Activated naive CD4-positive, alpha-beta T cell treated with anti-CD3 and anti-CD28 coated beads, Interleukin-2, amount 50 U/mL, for 72 hours (primary cell): Measurements from ENCODE around the gene USP47. TPM values are rescaled to one million over a fixed set of nuclear protein-coding genes. Genes with fewer than 3 reads are reported as not detected.

Experiments
- ATAC-seq, 2 donors: fragments of 150-1000 bp; cut with Tn5 transposase; 2 replicates each; pipeline ENCODE4 v1.10.0; 2021; ENCODE audit warnings: mild to moderate bottlenecking in 2 of 2, moderate library complexity in 2 of 2
- DNase-seq, 2 donors: peaks; one replicate each; pipeline ENCODE4 v3.0.0; 2021 to 2022; ENCODE audit warnings: low spot score in 2 of 2
- H3K27ac Mint-ChIP-seq, 2 donors: one replicate each; pipeline ENCODE4 v1.8.0; 2022; ENCODE audit warnings: mild to moderate bottlenecking in 2 of 2, mixed read lengths in 2 of 2
- H3K36me3 Mint-ChIP-seq, 2 donors: one replicate each; pipeline ENCODE4 v1.8.0; 2022; ENCODE audit warnings: mixed read lengths in 2 of 2
- H3K9me3 Mint-ChIP-seq, 2 donors: one replicate each; pipeline ENCODE4 v1.8.0; 2022; ENCODE audit warnings: mixed read lengths in 2 of 2
- total RNA-seq, 2 donors: library from RNA; stranded (reverse); gene quantifications; one replicate each; pipeline ENCODE4 v1.2.3, GENCODE V29; 2022

The USP47 gene
- total RNA-seq, 2 donors from 2014 or later, result 39.7 to 51.4 TPM

- Mint-ChIP-seq H3K27ac (no peak overlapping the region), H3K36me3 (no peaks in the 10 kb centered on the region), H3K9me3 (no peaks in the 10 kb centered on the region)
- ATAC-seq (no peak), DNase-seq (no peak)
Measured at GRCh38 chr11:11847082-11847481, 5.3 kb downstream of the USP47 start.

GRCh38 chr11:11848891-11849746 lies 7.3 kb downstream of the USP47 start:
- peak overlapping the region in 1 of 2 donors; percentile 31 for H3K27ac Mint-ChIP-seq
- no peaks in the 10 kb centered on the region for H3K36me3 Mint-ChIP-seq
- DNase-seq (peak in 1 of 2 donors; percentile 63), ATAC-seq (peak; percentile 65 to 81)
- no peaks in the 10 kb centered on the region for H3K9me3 Mint-ChIP-seq

GRCh38 chr11:11850668-11851067 lies 8.9 kb downstream of the USP47 start:
- H3K27ac Mint-ChIP-seq, result no peak overlapping the region
- no peaks in the 10 kb centered on the region for H3K9me3 Mint-ChIP-seq

GRCh38 chr11:11856638-11857037 lies 14.9 kb downstream of the USP47 start:
- H3K36me3 Mint-ChIP-seq, result peaks cover 0 to 6% of the 10 kb centered on the region in 2 donors
- ATAC-seq (peak; percentile 90 to 94), DNase-seq (no peak)
- H3K9me3 Mint-ChIP-seq, result no peaks in the 10 kb centered on the region
- H3K27ac Mint-ChIP-seq, result no peak overlapping the region

More at GRCh38 chr11:11850668-11851067, 8.9 kb downstream of the USP47 start:
- ATAC-seq (no peak), DNase-seq (no peak)
- H3K36me3 Mint-ChIP-seq, result no peaks in the 10 kb centered on the region

- peaks cover 0 to 6% of the 10 kb centered on the region in 2 donors for H3K36me3 Mint-ChIP-seq
- ATAC-seq, result peak in 1 of 2 donors; percentile 32
- no peaks in the 10 kb centered on the region for H3K9me3 Mint-ChIP-seq
- no peak overlapping the region for H3K27ac Mint-ChIP-seq
- no peak for DNase-seq
Measured at GRCh38 chr11:11857769-11858168, 16.0 kb downstream of the USP47 start.

GRCh38 chr11:11858676-11859075 lies 16.9 kb downstream of the USP47 start:
- H3K9me3 Mint-ChIP-seq, result no peaks in the 10 kb centered on the region
- DNase-seq (no peak), ATAC-seq (no peak)
- H3K36me3 Mint-ChIP-seq, result peaks cover 0 to 6% of the 10 kb centered on the region in 2 donors
- no peak overlapping the region for H3K27ac Mint-ChIP-seq

- Mint-ChIP-seq H3K27ac (no peak overlapping the region), H3K9me3 (no peaks in the 10 kb centered on the region), H3K36me3 (peaks cover 0 to 6% of the 10 kb centered on the region in 2 donors)
- ATAC-seq (no peak), DNase-seq (no peak)
Measured at GRCh38 chr11:11860103-11860979, 18.6 kb downstream of the USP47 start.

GRCh38 chr11:11862999-11863398 lies 21.2 kb downstream of the USP47 start:
- DNase-seq (no peak), ATAC-seq (no peak)
- Mint-ChIP-seq H3K9me3 (peaks cover 0 to 9% of the 10 kb centered on the region in 2 donors), H3K27ac (no peak overlapping the region), H3K36me3 (peaks cover 0 to 25% of the 10 kb centered on the region in 2 donors)

GRCh38 chr11:11864332-11864731 lies 22.6 kb downstream of the USP47 start:
- ATAC-seq, result peak; percentile 13 to 24
- H3K36me3 Mint-ChIP-seq, result peaks cover 0 to 19% of the 10 kb centered on the region in 2 donors
- peaks cover 0 to 9% of the 10 kb centered on the region in 2 donors for H3K9me3 Mint-ChIP-seq
- peak overlapping the region in 1 of 2 donors; percentile 18 for H3K27ac Mint-ChIP-seq
- DNase-seq, result no peak

- DNase-seq (no peak), ATAC-seq (no peak)
- Mint-ChIP-seq H3K36me3 (peaks cover 0 to 19% of the 10 kb centered on the region in 2 donors), H3K27ac (peak overlapping the region in 1 of 2 donors; percentile 18), H3K9me3 (peaks cover 0 to 9% of the 10 kb centered on the region in 2 donors)
Measured at GRCh38 chr11:11864803-11865202, 23.0 kb downstream of the USP47 start.

- DNase-seq, result no peak
- ATAC-seq, result no peak
- H3K36me3 Mint-ChIP-seq, result peaks cover 0 to 19% of the 10 kb centered on the region in 2 donors
- peak overlapping the region in 1 of 2 donors; percentile 18 for H3K27ac Mint-ChIP-seq
- peaks cover 0 to 9% of the 10 kb centered on the region in 2 donors for H3K9me3 Mint-ChIP-seq
Measured at GRCh38 chr11:11865449-11865848, 23.7 kb downstream of the USP47 start.

- Mint-ChIP-seq H3K36me3 (peaks cover 0 to 19% of the 10 kb centered on the region in 2 donors), H3K9me3 (peaks cover 0 to 9% of the 10 kb centered on the region in 2 donors), H3K27ac (no peak overlapping the region)
- DNase-seq (no peak), ATAC-seq (peak in 1 of 2 donors; percentile 33)
Measured at GRCh38 chr11:11866203-11866602, 24.4 kb downstream of the USP47 start.

GRCh38 chr11:11867720-11868119 lies 25.9 kb downstream of the USP47 start:
- Mint-ChIP-seq H3K9me3 (peaks cover 0 to 9% of the 10 kb centered on the region in 2 donors), H3K27ac (no peak overlapping the region), H3K36me3 (peaks cover 0 to 19% of the 10 kb centered on the region in 2 donors)
- DNase-seq, result no peak
- no peak for ATAC-seq

- ATAC-seq (no peak), DNase-seq (no peak)
- Mint-ChIP-seq H3K27ac (peak overlapping the region in 1 of 2 donors; percentile 52), H3K9me3 (peaks cover 0 to 4% of the 10 kb centered on the region in 2 donors), H3K36me3 (peaks cover 0 to 5% of the 10 kb centered on the region in 2 donors)
Measured at GRCh38 chr11:11871991-11872401, 30.2 kb downstream of the USP47 start.

GRCh38 chr11:11876458-11876857 lies 34.7 kb downstream of the USP47 start:
- no peak overlapping the region for H3K27ac Mint-ChIP-seq
- H3K9me3 Mint-ChIP-seq, result no peaks in the 10 kb centered on the region
- H3K36me3 Mint-ChIP-seq, result no peaks in the 10 kb centered on the region
- ATAC-seq (no peak), DNase-seq (no peak)

GRCh38 chr11:11880179-11880578 lies 38.4 kb downstream of the USP47 start:
- ATAC-seq (no peak), DNase-seq (no peak)
- H3K27ac Mint-ChIP-seq, result no peak overlapping the region
- no peaks in the 10 kb centered on the region for H3K9me3 Mint-ChIP-seq
- H3K36me3 Mint-ChIP-seq, result peaks cover 6 to 11% of the 10 kb centered on the region in 2 donors

GRCh38 chr11:11882539-11882938 lies 40.8 kb downstream of the USP47 start:
- ATAC-seq (peak in 1 of 2 donors; percentile 16), DNase-seq (no peak)
- H3K27ac Mint-ChIP-seq, result no peak overlapping the region
- peaks cover 28 to 33% of the 10 kb centered on the region in 2 donors for H3K36me3 Mint-ChIP-seq
- H3K9me3 Mint-ChIP-seq, result no peaks in the 10 kb centered on the region
